GM23248 (cell line): ENCODE measurements around the gene PEMT. TPM values are rescaled to one million over a fixed set of nuclear protein-coding genes. Genes with fewer than 3 reads are reported as not detected.

Source experiments
- DNase-seq: peaks from one replicate; pipeline ENCODE4 v3.0.0-alpha.2; 2015
- H2AFZ ChIP-seq: fragments of 200-600 bp; sonication (generic); 2 replicates; pipeline ENCODE4 v1.6.1; 2016; ENCODE audit warnings: antibody characterized with exemption
- H3F3A ChIP-seq: fragments of 200-600 bp; sonication (generic); 2 replicates; pipeline ENCODE4 v1.6.1; 2016; ENCODE audit warnings: mild to moderate bottlenecking, antibody characterized with exemption, mixed run types; ENCODE audit not compliant: insufficient read depth
- H3K27ac ChIP-seq: fragments of 200-600 bp; sonication (generic); 2 replicates; pipeline ENCODE4 v1.5.1; 2016; ENCODE audit warnings: mild to moderate bottlenecking
- H3K27me3 ChIP-seq: fragments of 200-600 bp; sonication (generic); replicated peaks from 2 replicates; pipeline ENCODE4 v1.6.1; 2016; ENCODE audit warnings: mild to moderate bottlenecking; ENCODE audit not compliant: insufficient read depth
- H3K36me3 ChIP-seq: fragments of 200-600 bp; sonication (generic); 2 replicates; pipeline ENCODE4 v1.6.1; 2016; ENCODE audit warnings: low read depth, mild to moderate bottlenecking
- H3K4me1 ChIP-seq: fragments of 200-600 bp; sonication (generic); 2 replicates; pipeline ENCODE4 v1.6.1; 2016; ENCODE audit warnings: mild to moderate bottlenecking; ENCODE audit not compliant: insufficient read depth
- H3K4me2 ChIP-seq: fragments of 200-600 bp; sonication (generic); one replicate; pipeline ENCODE4 v1.6.1; 2016; ENCODE audit warnings: mild to moderate bottlenecking; ENCODE audit not compliant: unreplicated experiment
- H3K4me3 ChIP-seq: fragments of 200-600 bp; sonication (generic); 2 replicates; pipeline ENCODE4 v1.5.1; 2016; ENCODE audit warnings: mild to moderate bottlenecking
- H3K79me2 ChIP-seq: fragments of 200-600 bp; sonication (generic); 2 replicates; pipeline ENCODE4 v1.6.1; 2016; ENCODE audit warnings: mild to moderate bottlenecking; ENCODE audit not compliant: insufficient read depth
- H3K9ac ChIP-seq: fragments of 200-600 bp; sonication (generic); 2 replicates; pipeline ENCODE4 v1.6.1; 2016; ENCODE audit warnings: mild to moderate bottlenecking
- H3K9me2 ChIP-seq: fragments of 200-600 bp; sonication (generic); 2 replicates; pipeline ENCODE4 v1.6.1; 2016; ENCODE audit warnings: mixed run types, mild to moderate bottlenecking, moderate library complexity; ENCODE audit not compliant: insufficient read depth
- H3K9me3 ChIP-seq: fragments of 200-600 bp; sonication (generic); one replicate; pipeline ENCODE4 v1.6.1; 2017; ENCODE audit warnings: low read depth
- H4K20me1 ChIP-seq: fragments of 200-600 bp; sonication (generic); 2 replicates; pipeline ENCODE4 v1.6.0; 2016; ENCODE audit not compliant: insufficient read depth
- EZH2 ChIP-seq: fragments of 200-600 bp; sonication (generic); IDR thresholded peaks from 2 replicates; pipeline ENCODE4 v1.6.1; 2018; ENCODE audit warnings: antibody characterized with exemption, mild to moderate bottlenecking; ENCODE audit not compliant: insufficient read depth, poor library complexity, severe bottlenecking
- EZH2phosphoT487 ChIP-seq: fragments of 200-600 bp; sonication (generic); IDR thresholded peaks from 2 replicates; pipeline ENCODE4 v1.6.1; 2018; ENCODE audit warnings: antibody characterized with exemption, moderate library complexity, mild to moderate bottlenecking, low read depth; ENCODE audit not compliant: insufficient read depth
- WGBS, 2 experiments: methylation state at CpG; one replicate each; pipeline ENCODE4 v1.1.6; 2015 to 2017; ENCODE audit warnings: low lambda C conversion rate in 2 of 2, low coverage in 1 of 2; ENCODE audit errors: missing lambda C conversion rate in 2 of 2; 5-methylcytosine and 5-hydroxymethylcytosine counted together
- in situ Hi-C: fragments of 300-500 bp; cut with MboI; formaldehyde crosslinking; loops from 2 replicates; pipeline ENCODE4 v1.15.0; 2020
- polyA plus RNA-seq: library from polyadenylated mRNA; unstranded; fragments of >200 nt; fragmentation: Nextera tagmentation; extraction: Ambion mirVana; gene quantifications from 2 replicates; pipeline ENCODE4 v1.2.1, GENCODE V29; 2016
- total RNA-seq: library from RNA; depleted of rRNA; stranded (reverse); fragments of >200 nt; shearing (Covaris generic); gene quantifications from 2 replicates; pipeline ENCODE4 v1.2.3, GENCODE V29; 2014

The PEMT gene
- total and polyA plus RNA-seq, 2 experiments from 2014 or later: 62.0 to 68.7 TPM

DNA sequence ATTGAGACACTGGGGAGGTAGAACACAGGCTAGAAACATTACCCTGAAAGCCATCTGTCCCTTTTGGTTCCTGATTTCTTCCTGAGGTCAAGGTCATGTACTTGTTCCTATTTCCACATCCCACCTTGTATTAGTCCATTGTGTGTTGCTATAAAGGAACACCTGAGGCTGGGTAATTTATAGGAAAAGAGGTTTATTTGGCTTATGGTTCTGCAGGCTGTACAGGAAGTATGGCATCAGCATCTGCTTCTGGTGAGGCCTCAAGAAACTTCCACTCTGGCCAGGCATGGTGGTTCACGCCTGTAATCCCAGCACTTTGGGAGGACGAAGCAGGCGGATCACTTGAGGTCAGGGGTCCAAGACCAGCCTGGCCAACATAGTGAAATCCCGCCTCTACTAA is 122.2 kb downstream of the PEMT start:
- H3K9me2 ChIP-seq: no peaks in the 10 kb centered on the region
- H3K79me2 ChIP-seq: no peaks in the 10 kb centered on the region
- in situ Hi-C loops: no loop called here
- DNase-seq: no peak
- H4K20me1 ChIP-seq: no peaks in the 10 kb centered on the region
- no peak overlapping the region for H2AFZ ChIP-seq
- H3K27me3 ChIP-seq: peaks cover 28% of the 10 kb centered on the region
- H3K9me3 ChIP-seq: no peaks in the 10 kb centered on the region
- no peak overlapping the region for H3K4me2 ChIP-seq
- H3K4me1 ChIP-seq: no peaks in the 10 kb centered on the region
- no peak overlapping the region for H3K27ac ChIP-seq
- H3K36me3 ChIP-seq: no peaks in the 10 kb centered on the region
- TF ChIP-seq EZH2phosphoT487: no peak
- no peak overlapping the region for H3K4me3 ChIP-seq
- WGBS, 2 experiments: 83 to 94% methylated on average over 4 of the region's 4 CpGs
- H3F3A ChIP-seq: no peaks in the 10 kb centered on the region
- no peak overlapping the region for H3K9ac ChIP-seq

- no peak overlapping the region for H3K4me2 ChIP-seq
- no peaks in the 10 kb centered on the region for H3K9me3 ChIP-seq
- H3F3A ChIP-seq: no peaks in the 10 kb centered on the region
- H3K4me3 ChIP-seq: no peak overlapping the region
- H3K9ac ChIP-seq: no peak overlapping the region
- no peaks in the 10 kb centered on the region for H3K9me2 ChIP-seq
- no peaks in the 10 kb centered on the region for H3K4me1 ChIP-seq
- 17 to 23% methylated on average over 5 of the region's 5 CpGs for WGBS, 2 experiments
- H3K36me3 ChIP-seq: no peaks in the 10 kb centered on the region
- no peak overlapping the region for H3K27ac ChIP-seq
- TF ChIP-seq EZH2 (no peak), EZH2phosphoT487 (no peak)
- H2AFZ ChIP-seq: no peak overlapping the region
- H4K20me1 ChIP-seq: no peaks in the 10 kb centered on the region
- no peak for DNase-seq
- H3K79me2 ChIP-seq: no peaks in the 10 kb centered on the region
- in situ Hi-C loops: no loop called here
- peaks cover 35% of the 10 kb centered on the region for H3K27me3 ChIP-seq
Measured at GRCh38 chr17:17468217-17469010, 123.1 kb downstream of the PEMT start.

DNA sequence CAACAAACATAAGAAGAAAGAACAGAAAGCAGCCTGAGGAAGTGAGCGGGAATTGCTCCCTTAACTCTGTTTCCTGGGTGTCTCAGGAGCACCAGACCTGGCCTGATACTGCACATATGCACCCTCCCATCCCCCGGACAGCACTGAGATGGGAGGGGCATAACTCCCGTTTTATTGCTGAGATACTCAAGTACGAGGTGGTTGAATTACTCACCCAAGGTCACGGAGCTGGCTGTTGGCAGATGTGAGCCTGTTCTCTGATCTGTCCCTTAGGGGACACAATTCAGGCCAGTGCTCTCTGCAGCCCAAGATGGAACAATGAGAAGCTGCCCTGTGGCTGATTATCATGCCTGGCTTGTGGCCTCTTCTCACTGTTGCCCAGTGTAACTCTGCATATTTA is 123.8 kb downstream of the PEMT start:
- no peak overlapping the region for H3K4me2 ChIP-seq
- 11 to 14% methylated on average over 5 of the region's 5 CpGs for WGBS, 2 experiments
- H3K36me3 ChIP-seq: no peaks in the 10 kb centered on the region
- H3K79me2 ChIP-seq: no peaks in the 10 kb centered on the region
- in situ Hi-C loops: no loop called here
- peak; percentile 36 for DNase-seq
- no peak overlapping the region for H3K4me3 ChIP-seq
- H3F3A ChIP-seq: no peaks in the 10 kb centered on the region
- H3K27ac ChIP-seq: no peak overlapping the region
- no peaks in the 10 kb centered on the region for H3K4me1 ChIP-seq
- TF ChIP-seq EZH2 (no peak), EZH2phosphoT487 (no peak)
- H4K20me1 ChIP-seq: no peaks in the 10 kb centered on the region
- no peaks in the 10 kb centered on the region for H3K9me3 ChIP-seq
- H3K9ac ChIP-seq: no peak overlapping the region
- H3K9me2 ChIP-seq: no peaks in the 10 kb centered on the region
- peaks cover 29% of the 10 kb centered on the region for H3K27me3 ChIP-seq
- no peak overlapping the region for H2AFZ ChIP-seq

GRCh38 chr17:17467016-17467415 is 124.5 kb downstream of the PEMT start:
- Histone ChIP-seq H3K9me2 (no peaks in the 10 kb centered on the region), H3K27ac (no peak overlapping the region), H3K36me3 (no peaks in the 10 kb centered on the region), H2AFZ (no peak overlapping the region), H3K4me3 (no peak overlapping the region), H3K9ac (no peak overlapping the region), H3K9me3 (no peaks in the 10 kb centered on the region), H3F3A (no peaks in the 10 kb centered on the region), H3K4me2 (no peak overlapping the region), H3K27me3 (peaks cover 22% of the 10 kb centered on the region), H3K4me1 (no peaks in the 10 kb centered on the region), H4K20me1 (no peaks in the 10 kb centered on the region), H3K79me2 (no peaks in the 10 kb centered on the region)
- WGBS, 2 experiments: 9 to 13% methylated on average over 5 of the region's 5 CpGs
- TF ChIP-seq EZH2: no peak
- TF ChIP-seq EZH2phosphoT487: no peak
- in situ Hi-C loops: no loop called here
- no peak for DNase-seq
